Mesenteric fat pad (tissue), 1 donor: ENCODE data around the gene MTMR3. TPM values are rescaled to one million over a fixed set of nuclear protein-coding genes. Genes with fewer than 3 reads are reported as not detected.

Experiments used
- microRNA-seq: library from miRNA; unstranded; fragments of <30 nt; microRNA quantifications from one replicate; pipeline ENCODE4 v1.2.0, GENCODE V29; 2020; ENCODE audit warnings: borderline number of aligned reads
- total RNA-seq: library from RNA; stranded (reverse); fragmentation: NEBNext Ultra II Directional; extraction: Animal tissue kit (Norgen Biotek cat#: 25700); gene quantifications from one replicate; pipeline ENCODE4 v1.2.1, GENCODE V29; 2021
- donor health status: DM: yes; HTN: yes; CAD: no.

The MTMR3 gene
- total RNA-seq, 1 donor from 2014 or later, result 52.8 TPM

Small RNA genes within 50 kb of the gene (microRNA-seq; reads per million reads assigned to microRNA genes)
- not detected for gene MIR6818

Other genes starting within 250 kb of the MTMR3 start
- gene CABP7, start 163.2 kb upstream of the MTMR3 start, total RNA-seq, result not detected
- gene ZMAT5, start 116.2 kb upstream of the MTMR3 start, total RNA-seq, result 17.8 TPM
- 81.1 TPM for gene UQCR10, start 115.8 kb upstream of the MTMR3 start, total RNA-seq
- 73.9 TPM for gene ASCC2, start 44.9 kb upstream of the MTMR3 start, total RNA-seq
- not detected for gene HORMAD2, start 197.3 kb downstream of the MTMR3 start, total RNA-seq